ENCODE measurements around the gene MYO9B. TPM values are rescaled to one million over a fixed set of nuclear protein-coding genes. Genes with fewer than 3 reads are reported as not detected.

Gene MYO9B
- total RNA-seq, 1 experiment from 2014 or later: 74.6 TPM

GRCh38 chr19:17155251-17155650 is 79.7 kb downstream of the MYO9B start:
- H2AFZ ChIP-seq (ENCODE audit: low read depth, low read length, poor library complexity, severe bottlenecking): no peak overlapping the region
- no peak for DNase-seq (ENCODE audit: low read depth, low spot score)
- intact Hi-C loops (cut with micrococcal nuclease): no loop called here
- H3K36me3 ChIP-seq (ENCODE audit: control insufficient read depth in 1 of 2, insufficient read depth in 2 of 2, low read length in 2 of 2): peaks cover 13 to 26% of the 10 kb centered on the region in 2 experiments; a peak in 3 of 4 replicates
- ATAC-seq: no peak
- H3K27me3 ChIP-seq (ENCODE audit: insufficient read depth, low read length): no peaks in the 10 kb centered on the region
- ChIA-PET POLR2A (no interaction called here), CTCF (interaction anchor here (0.7 kb wide), 1 partner anchor 70 kb away, joined by 3 read pairs; no protein-coding TSS in a partner anchor), RAD21 (ENCODE audit: low non-redundant PET in 1 of 2, low total read pairs in 2 of 2, uncharacterized antibody in 2 of 2, unreplicated experiment in 2 of 2) (no interaction called here)
- no peak overlapping the region for H3K27ac ChIP-seq (ENCODE audit: low read depth, low read length)
- H3K9me2 ChIP-seq (ENCODE audit: insufficient read depth): no peaks in the 10 kb centered on the region
- H3K4me2 ChIP-seq (ENCODE audit: low read length): no peak overlapping the region
- H3K9ac ChIP-seq (ENCODE audit: low read length): no peak overlapping the region
- H4K20me1 ChIP-seq (ENCODE audit: insufficient read depth): no peaks in the 10 kb centered on the region
- no TSS peak for BruUV-seq (replicated peaks)
- no peaks in the 10 kb centered on the region for H3K79me2 ChIP-seq (ENCODE audit: insufficient read depth, low read length)
- H3K4me1 ChIP-seq (ENCODE audit: control insufficient read depth in 1 of 2, insufficient read depth in 2 of 2, low read length in 2 of 2): no peaks in the 10 kb centered on the region
- H3K4me3 ChIP-seq (replicated peaks in 1 of 2; ENCODE audit: low read depth in 1 of 2, low read length in 2 of 2): no peak overlapping the region
- TF ChIP-seq POLR2A (IDR thresholded peaks at IDR 0.05; ENCODE audit: borderline replicate concordance, extremely low read depth, insufficient read depth, insufficient read length): no peak
- TF ChIP-seq TCF7L2 (IDR thresholded peaks at IDR 0.05; ENCODE audit: borderline replicate concordance, extremely low read depth, insufficient read depth, insufficient read length): no peak
- no peak for TF ChIP-seq RAD21 (IDR thresholded peaks at IDR 0.05; ENCODE audit: low read depth)
- no peak for TF ChIP-seq EZH2 (IDR thresholded peaks at IDR 0.05)
- no peak for TF ChIP-seq CTCF (IDR thresholded peaks at IDR 0.05 in 2 of 3, conservative IDR thresholded peaks at IDR 0.05 in 1 of 3; ENCODE audit: borderline replicate concordance in 1 of 3, insufficient read depth in 1 of 3, low read depth in 2 of 3, low read length in 2 of 3)
- no peaks in the 10 kb centered on the region for H3K9me3 ChIP-seq (ENCODE audit: control insufficient read depth in 1 of 2, insufficient read depth in 1 of 2, low read depth in 1 of 2, low read length in 2 of 2)

- peaks cover 13 to 23% of the 10 kb centered on the region in 2 experiments; a peak in 3 of 4 replicates for H3K36me3 ChIP-seq (ENCODE audit: control insufficient read depth in 1 of 2, insufficient read depth in 2 of 2, low read length in 2 of 2)
- no peaks in the 10 kb centered on the region for H3K4me1 ChIP-seq (ENCODE audit: control insufficient read depth in 1 of 2, insufficient read depth in 2 of 2, low read length in 2 of 2)
- H3K27ac ChIP-seq (ENCODE audit: low read depth, low read length): no peak overlapping the region
- no peaks in the 10 kb centered on the region for H3K9me3 ChIP-seq (ENCODE audit: control insufficient read depth in 1 of 2, insufficient read depth in 1 of 2, low read depth in 1 of 2, low read length in 2 of 2)
- DNase-seq (ENCODE audit: low read depth, low spot score) (no peak), ATAC-seq (no peak)
- H3K9me2 ChIP-seq (ENCODE audit: insufficient read depth): no peaks in the 10 kb centered on the region
- intact Hi-C loops (cut with micrococcal nuclease): no loop called here
- RAD21 ChIA-PET (ENCODE audit: low non-redundant PET in 1 of 2, low total read pairs in 2 of 2, uncharacterized antibody in 2 of 2, unreplicated experiment in 2 of 2): no interaction called here
- POLR2A ChIA-PET: no interaction called here
- no peak overlapping the region for H3K9ac ChIP-seq (ENCODE audit: low read length)
- CTCF ChIA-PET: no interaction called here
- no peaks in the 10 kb centered on the region for H3K79me2 ChIP-seq (ENCODE audit: insufficient read depth, low read length)
- BruUV-seq (replicated peaks): no TSS peak
- no peak overlapping the region for H2AFZ ChIP-seq (ENCODE audit: low read depth, low read length, poor library complexity, severe bottlenecking)
- no peaks in the 10 kb centered on the region for H3K27me3 ChIP-seq (ENCODE audit: insufficient read depth, low read length)
- no peaks in the 10 kb centered on the region for H4K20me1 ChIP-seq (ENCODE audit: insufficient read depth)
- H3K4me2 ChIP-seq (ENCODE audit: low read length): no peak overlapping the region
- H3K4me3 ChIP-seq (replicated peaks in 1 of 2; ENCODE audit: low read depth in 1 of 2, low read length in 2 of 2): no peak overlapping the region
- no peak for TF ChIP-seq ELF1 (IDR thresholded peaks at IDR 0.05; ENCODE audit: borderline replicate concordance, low read depth)
- no peak for TF ChIP-seq MAX (IDR thresholded peaks at IDR 0.05)
- no peak for TF ChIP-seq ATF3 (IDR thresholded peaks at IDR 0.05)
- no peak for TF ChIP-seq TCF7L2 (IDR thresholded peaks at IDR 0.05; ENCODE audit: borderline replicate concordance, extremely low read depth, insufficient read depth, insufficient read length)
- no peak for TF ChIP-seq EZH2 (IDR thresholded peaks at IDR 0.05)
- TF ChIP-seq JUND (IDR thresholded peaks at IDR 0.05): no peak
- TF ChIP-seq RAD21 (IDR thresholded peaks at IDR 0.05; ENCODE audit: low read depth): no peak
- no peak for TF ChIP-seq POLR2A (IDR thresholded peaks at IDR 0.05; ENCODE audit: borderline replicate concordance, extremely low read depth, insufficient read depth, insufficient read length)
- TF ChIP-seq CBX3 (IDR thresholded peaks at IDR 0.05; ENCODE audit: low read depth): no peak
- no peak for TF ChIP-seq YY1 (IDR thresholded peaks at IDR 0.05; ENCODE audit: extremely low read depth, insufficient replicate concordance, low read depth, low read length)
- TF ChIP-seq ZFX (IDR thresholded peaks at IDR 0.05): no peak
- no peak for TF ChIP-seq REST (IDR thresholded peaks at IDR 0.05; ENCODE audit: low read depth)
- no peak for TF ChIP-seq EGR1 (IDR thresholded peaks at IDR 0.05; ENCODE audit: low read depth)
Measured at GRCh38 chr19:17156296-17156946, 80.8 kb downstream of the MYO9B start.

All from HCT116 (cell line).